ENCODE data around the gene MRPL43.
"Not testable (repeated sequence)": the region's sequence is repeated elsewhere in the genome, so short reads cannot be mapped to it uniquely, and the experiment has no call there.

Gene MRPL43

GRCh38 chr10:100986952-100987684, at the start of gene MRPL43, which contains the start of gene TWNK:
Gene MRPL43 (minus strand): TSS chr10:100987497. CDS start chr10:100987443, 54 bp downstream.
Gene TWNK (plus strand): TSS chr10:100987543. CDS start chr10:100988211, 668 bp downstream.
- peak; percentile 67 for DNase-seq

DNA sequence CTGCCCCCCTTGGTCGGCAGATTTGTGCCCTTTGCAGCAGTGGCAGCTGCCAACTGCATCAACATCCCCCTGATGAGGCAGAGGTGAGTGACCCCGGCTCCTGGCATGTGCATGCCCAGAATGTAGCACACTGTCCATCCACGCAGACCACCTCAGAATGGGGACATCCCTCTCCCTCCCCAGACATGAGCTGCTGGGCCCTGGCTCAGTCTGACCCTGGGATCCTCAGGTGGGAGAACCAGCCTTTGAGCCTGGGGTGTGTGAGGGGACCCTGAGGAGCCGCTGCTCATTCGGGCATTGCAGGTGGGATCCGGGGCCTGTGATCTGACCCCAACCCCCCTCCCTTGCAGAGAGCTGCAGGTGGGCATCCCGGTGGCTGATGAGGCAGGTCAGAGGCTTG, 49.4 kb upstream of the MRPL43 start:
- no peak for DNase-seq

DNA sequence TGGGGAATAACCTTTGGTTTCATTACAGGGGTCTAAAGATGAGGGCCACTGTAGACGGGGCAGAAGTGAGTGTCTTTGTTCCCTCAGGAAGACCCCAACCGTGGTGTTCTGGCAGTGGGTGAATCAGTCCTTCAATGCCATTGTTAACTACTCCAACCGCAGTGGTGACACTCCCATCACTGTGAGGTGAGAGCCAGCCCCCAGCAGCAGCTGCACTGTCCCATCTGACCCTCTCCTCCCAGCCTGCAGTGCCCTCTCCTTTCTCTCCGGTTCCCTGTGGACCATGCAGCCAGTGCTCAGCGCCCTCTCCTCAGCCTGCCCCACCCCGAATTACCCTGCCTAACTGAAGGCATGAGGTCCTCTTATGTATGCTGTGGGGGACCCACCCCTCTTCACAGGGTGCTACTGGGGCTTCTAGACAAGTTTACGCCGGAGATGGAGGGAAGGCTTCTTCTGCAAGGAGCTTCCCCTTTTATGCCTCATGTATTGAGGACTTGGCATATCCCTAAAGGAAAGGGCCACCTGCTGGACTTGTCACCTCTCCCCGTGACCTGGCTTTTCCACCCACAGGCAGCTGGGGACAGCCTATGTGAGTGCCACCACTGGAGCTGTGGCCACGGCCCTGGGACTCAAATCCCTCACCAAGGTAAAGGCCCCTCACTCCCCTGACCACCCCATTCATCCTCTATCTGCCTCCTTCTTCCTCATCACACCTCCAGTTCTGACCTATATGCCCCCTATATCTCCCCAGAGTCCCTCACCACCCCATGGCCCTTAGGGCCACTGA, 48.8 kb upstream of the MRPL43 start:
- DNase-seq, result no peak

GRCh38 chr10:101035314-101035713, 48.0 kb upstream of the MRPL43 start:
- DNase-seq, result no peak

DNA sequence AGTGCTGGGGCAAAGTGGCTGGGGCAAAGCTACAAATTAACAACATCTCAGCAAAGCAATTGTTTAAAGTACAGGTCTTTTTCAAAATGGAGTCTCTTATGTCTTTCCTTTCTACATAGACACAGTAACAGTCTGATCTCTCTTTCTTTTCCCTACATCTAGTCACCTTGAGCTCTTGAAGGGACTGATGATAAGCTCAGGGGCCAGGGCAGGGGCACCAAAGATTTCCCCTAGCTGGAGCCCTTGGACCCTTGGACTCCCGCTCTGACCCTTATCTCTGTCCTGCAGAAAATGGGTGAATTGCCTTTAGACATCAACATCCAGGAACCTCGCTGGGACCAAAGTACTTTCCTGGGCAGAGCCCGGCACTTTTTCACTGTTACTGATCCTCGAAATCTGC, 47.1 kb upstream of the MRPL43 start:
- not testable (repeated sequence) for DNase-seq

- DNase-seq, result no peak
Measured at GRCh38 chr10:101033276-101033675, 46.0 kb upstream of the MRPL43 start.

DNA sequence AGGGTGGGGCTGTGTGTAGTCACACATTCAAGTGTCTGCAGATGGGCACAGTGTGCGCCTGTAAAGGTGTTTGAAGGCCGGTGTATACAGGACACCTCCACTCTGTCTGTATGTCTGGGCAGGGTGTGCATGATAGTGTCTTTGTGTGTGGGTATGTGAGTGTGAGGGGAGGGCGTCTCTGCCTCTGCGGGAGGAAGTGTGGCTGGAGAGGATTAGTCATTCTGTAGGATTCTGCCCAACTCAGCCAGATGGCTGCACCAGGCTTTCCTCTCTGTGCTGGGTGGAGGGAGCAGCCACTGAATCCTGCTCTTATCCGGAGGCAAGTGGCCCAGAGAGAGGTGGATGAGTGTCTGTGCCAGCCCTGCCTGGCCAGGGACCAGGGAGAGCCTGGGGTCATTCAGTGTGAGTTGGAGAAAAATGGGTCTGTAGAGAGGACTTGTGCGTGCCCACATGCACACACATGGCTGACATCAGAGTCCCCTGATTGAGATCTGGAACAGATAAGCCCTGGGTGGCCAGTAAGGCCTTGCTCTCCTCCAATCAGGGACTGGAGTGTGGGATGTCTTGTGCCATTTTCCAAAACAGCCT, 45.4 kb upstream of the MRPL43 start:
- no peak for DNase-seq

GRCh38 chr10:101031796-101032636, 44.7 kb upstream of the MRPL43 start:
- peak; percentile 58 for DNase-seq

DNA sequence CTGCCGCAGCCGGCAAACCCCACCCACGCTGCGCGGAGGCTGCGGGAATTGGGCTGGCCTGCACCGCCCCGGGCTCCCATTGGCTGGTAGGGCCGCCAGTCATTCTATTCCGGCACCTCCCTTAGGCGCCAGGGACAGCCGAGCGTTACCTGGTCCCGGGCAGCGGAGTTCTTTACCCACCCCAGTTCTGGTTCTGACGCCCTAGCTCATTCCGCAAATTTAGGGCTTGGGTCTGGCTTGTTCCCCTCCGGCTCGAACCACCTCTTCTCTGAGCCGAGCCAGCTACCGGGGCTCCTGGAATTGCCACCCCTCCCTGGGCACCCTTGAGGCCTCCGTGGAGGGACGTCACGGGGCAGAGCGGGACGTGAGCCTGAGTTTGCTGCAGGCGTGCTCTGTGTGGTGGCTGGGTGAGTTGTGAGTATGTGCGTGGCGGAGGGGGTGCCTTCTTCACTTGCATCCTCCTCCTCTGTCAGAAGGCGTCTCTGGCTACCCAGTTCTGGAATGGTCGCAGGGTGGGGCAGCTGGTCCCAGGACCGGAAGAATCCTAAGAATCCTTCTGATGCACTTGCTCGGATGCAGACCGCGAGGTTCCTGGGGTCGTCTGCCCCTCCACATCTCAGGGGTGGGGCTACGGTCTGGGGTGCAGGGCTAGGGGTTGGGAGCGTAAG, 44.0 kb upstream of the MRPL43 start, which contains the start of the genes PDZD7 and SFXN3:
Gene PDZD7, minus strand, starts transcription at position 2 of the 668 bp plus-strand sequence. CDS start 910 bp downstream, outside the sequence.
Gene SFXN3, plus strand, starts transcription at position 107 of the 668 bp plus-strand sequence. CDS start 3,461 bp downstream, outside the sequence.
- DNase-seq, result peak; percentile 88

- no peak for DNase-seq
Measured at GRCh38 chr10:101030496-101031127, 43.3 kb upstream of the MRPL43 start.

- DNase-seq, result no peak
Measured at GRCh38 chr10:101029520-101030295, 42.4 kb upstream of the MRPL43 start.

DNA sequence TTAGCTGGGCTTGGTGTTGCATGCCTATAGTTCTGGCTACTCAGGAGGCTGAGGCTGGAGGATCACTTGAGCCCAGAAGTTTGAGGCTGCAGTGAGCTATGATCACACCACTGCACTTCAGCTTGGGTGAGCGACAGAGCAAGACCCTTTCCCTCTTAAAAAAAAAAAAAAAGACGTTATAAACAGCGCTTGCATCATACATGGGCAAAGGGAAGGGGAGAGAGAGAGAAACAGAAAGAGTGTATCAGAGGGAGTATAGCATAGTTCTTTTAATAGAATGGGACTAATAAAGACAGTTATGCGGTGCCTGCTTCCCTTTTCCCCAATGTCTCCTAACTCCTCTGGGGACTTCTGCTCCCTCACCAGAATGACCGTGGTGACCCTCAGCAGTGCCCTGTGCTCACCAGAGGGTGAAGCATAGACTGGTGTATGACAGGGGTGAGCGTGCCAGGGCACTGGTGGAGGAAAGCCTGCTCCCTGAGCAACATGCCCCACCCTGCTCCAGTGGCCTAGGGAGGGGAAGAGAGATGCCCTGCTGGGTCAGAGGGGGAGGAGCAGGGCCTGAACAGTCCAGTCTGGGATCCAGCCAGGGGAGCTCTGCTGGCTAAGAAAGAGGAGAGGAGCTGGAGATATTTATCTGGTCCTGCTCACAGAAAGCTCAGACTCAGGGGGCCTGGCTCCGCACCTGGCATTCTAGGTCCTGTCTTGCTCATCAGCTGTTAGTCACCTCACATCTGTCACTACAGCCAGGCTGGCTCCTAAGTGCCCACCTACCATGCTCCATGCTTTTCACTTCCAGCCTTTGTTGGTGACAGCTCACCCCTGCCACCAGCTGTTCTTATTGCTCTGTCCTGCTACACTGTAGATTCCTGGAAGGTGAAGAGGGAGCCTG, 41.4 kb upstream of the MRPL43 start:
- DNase-seq, result no peak

DNA sequence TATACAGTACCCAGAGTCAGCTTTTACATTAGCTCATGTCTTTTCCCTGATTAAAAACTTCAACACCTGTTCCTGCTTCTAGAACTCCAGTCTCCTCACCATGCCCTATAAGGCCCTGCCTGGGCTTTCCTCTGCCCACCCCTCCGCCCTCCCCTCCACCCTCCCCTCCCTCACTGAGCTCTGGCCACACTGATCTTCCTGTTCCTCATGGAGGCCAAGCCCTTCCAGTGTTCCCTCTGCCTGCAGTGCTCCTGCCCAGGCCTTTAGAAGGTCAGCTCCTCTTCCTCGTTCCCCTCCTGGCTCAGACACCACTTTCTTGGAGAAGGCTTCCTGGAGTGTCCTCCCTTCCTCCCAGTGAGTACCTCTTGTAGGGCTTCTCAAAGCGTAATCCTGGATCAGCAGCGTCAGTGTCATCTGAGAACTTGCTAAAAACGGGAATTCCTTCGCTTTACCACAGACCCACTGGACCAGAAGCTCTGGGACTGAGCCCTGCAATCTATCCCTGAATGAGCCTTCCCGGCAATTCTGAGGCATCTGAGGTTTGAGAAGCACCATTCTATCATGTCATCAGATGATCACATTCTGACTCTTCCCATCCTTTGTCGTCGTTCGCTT, 39.9 kb upstream of the MRPL43 start:
- no peak for DNase-seq

DNA sequence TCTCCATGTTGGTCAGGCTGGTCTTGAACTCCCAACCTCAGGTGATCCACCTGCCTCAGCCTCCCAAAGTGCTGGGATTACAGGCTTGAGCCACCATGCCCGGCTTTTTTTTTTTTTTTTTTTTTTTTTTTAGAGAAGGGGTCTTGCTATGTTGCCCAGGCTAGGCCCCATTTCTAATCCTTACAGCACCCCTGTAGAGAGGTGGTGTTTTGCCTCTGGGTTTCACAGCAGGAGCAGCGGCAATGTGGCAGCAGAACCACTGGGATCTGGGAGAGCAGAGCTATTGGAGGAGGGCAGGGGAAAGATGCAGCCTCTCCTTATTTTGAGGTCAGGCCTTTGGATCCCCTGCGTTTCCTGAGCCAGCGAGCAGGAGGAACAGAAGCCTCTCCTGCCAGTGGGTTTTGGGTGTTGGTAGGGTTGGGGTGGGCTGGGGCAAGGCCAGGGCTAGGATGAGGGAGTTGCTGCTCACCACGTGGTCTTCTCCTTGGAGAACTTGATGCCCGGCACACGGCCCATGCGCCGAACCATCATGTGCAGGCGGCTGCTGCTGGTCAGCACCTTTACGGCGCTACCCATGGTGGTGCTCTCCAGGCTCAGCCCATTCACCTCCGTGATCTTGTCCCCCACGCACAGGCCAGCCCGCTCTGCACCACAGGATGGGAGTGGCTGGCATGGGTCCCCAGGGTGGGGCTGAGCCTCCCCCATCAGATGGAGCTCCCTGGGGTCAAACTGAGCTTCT, 35.8 kb upstream of the MRPL43 start:
- DNase-seq, result no peak

DNA sequence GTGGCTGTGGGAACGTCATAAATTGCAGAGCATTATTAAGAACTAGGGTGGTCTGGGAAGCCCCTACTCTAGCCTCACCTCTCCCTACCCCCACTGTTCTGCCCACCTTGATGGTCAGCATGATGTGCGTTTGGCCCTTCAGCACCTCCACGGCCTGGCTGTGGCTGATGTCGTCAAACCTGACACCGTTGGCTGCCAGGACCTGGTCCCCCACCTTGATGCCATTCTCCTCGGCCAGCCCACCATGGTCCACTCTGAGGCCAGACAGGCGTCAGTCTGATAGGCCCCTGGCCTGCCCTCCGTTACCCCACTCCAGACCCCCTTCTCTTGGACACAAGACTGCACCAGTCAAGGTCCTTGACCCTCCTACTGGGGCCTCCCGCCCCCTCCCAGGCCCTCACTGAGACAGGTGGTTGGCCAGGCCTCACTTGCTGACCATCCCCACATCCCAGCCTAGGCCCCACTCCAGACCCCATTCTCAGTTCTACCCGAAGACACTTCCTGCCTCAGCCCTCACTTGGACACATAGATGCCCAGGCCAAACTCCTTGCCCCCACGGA, 34.5 kb upstream of the MRPL43 start:
- DNase-seq, result no peak

DNA sequence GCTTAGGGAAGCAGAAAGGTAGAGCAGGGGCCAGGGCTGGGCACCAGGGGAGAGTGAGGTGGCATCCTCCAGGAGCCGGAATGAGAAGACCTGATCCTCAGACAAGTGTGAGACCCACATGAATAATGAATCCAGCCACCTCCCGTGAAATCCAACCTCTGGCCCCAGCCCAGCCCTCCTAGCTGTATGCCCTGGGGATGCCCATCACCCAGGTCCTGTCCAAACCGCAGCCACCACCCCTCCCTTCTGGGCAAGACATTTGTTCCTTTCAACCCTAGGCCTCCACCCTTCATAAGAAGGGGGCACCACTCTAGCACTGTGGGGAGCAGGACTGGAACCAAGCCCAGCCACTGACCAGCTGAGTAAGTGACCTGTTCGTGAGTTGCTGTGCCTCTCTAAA, 33.9 kb upstream of the MRPL43 start:
- DNase-seq, result no peak

DNA sequence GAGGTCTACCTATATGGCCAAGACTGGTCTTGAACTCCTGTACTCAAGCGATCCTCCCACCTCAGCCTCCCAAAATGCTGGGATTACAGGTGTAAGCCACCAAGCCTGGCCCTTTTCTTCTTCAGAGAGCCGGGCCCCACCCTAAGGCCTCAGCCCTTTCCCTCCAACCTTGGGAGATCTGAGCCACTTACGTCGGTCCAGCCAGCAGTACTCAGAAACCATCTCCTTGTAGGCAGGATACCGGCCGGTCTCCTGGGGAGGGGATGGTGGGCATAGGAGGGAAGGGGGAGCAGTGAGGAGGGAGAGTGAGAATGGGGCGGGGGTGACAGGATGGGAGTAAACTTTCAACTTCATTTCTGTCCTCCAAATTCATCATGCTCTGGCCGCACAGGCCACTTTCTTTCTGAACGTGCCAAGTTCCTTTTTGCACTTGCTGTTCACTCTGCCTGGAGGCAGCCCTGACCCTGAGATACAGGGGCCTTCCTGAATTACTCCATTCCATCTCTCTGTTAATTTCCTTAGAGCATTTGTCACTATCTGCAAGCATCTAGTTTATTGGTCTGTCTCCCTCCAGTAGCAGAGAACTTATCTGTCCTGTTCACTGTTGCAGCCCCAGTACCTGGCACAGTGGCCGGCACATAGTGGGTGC, 33.3 kb upstream of the MRPL43 start:
- no peak for DNase-seq

DNA sequence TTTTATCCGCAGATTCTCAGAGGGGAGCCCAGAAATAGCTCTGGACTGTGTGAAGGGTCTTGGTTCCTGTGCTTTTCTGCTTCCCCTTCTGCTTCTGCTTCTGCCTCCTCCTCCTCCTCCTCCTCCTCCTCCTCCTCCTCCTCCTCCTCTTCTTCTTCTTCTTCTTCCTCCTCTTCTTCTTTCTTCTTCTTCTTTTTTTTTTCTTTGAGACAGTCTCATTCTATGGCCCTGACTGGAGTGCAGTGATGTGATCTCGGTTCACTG, 32.1 kb upstream of the MRPL43 start:
- no peak for DNase-seq

Measured in NCI-H1436 (cell line).